DOHH2 (cell line): Measurements from ENCODE around the gene OTOP3.

Experiments used
- CTCF ChIP-seq: fragments of 200-600 bp; sonication (generic); IDR thresholded peaks from one replicate; pipeline ENCODE4 v1.5.1; 2014; ENCODE audit warnings: antibody characterized with exemption, mild to moderate bottlenecking, low read depth, low read length; ENCODE audit not compliant: poor library complexity, severe bottlenecking
- EZH2phosphoT487 ChIP-seq: fragments of 200-600 bp; sonication (generic); IDR thresholded peaks from 2 replicates; pipeline ENCODE4 v1.6.1; 2017; ENCODE audit warnings: borderline replicate concordance, mild to moderate bottlenecking, antibody characterized with exemption, low read length, moderate library complexity, mixed read lengths

- no peak for TF ChIP-seq CTCF
- TF ChIP-seq EZH2phosphoT487: no peak
These were observed 47.2 kb upstream of the OTOP3 start for GRCh38 chr17:74888469-74888868.
